Erythroblast (primary cell): Measurements from ENCODE around the gene EIF3K.

Source experiments
- DNase-seq, 2 experiments: peaks; one replicate each; lab custom pipeline; 2025; lab: John Stamatoyannopoulos, UW
- GATA1 ChIP-seq: IDR thresholded peaks from 2 replicates; pipeline ENCODE4 v1.6.1; 2011; ENCODE audit warnings: low read depth, mild to moderate bottlenecking, control low read depth, low read length, moderate library complexity
- POLR2A ChIP-seq: IDR thresholded peaks from 2 replicates; pipeline ENCODE4 v1.6.1; 2011; ENCODE audit warnings: mild to moderate bottlenecking, low read length

The EIF3K gene

GRCh38 chr19:38674388-38675171 lies 55.6 kb downstream of the EIF3K start:
- TF ChIP-seq GATA1: no peak
- TF ChIP-seq POLR2A: no peak
- no peak for DNase-seq

DNA sequence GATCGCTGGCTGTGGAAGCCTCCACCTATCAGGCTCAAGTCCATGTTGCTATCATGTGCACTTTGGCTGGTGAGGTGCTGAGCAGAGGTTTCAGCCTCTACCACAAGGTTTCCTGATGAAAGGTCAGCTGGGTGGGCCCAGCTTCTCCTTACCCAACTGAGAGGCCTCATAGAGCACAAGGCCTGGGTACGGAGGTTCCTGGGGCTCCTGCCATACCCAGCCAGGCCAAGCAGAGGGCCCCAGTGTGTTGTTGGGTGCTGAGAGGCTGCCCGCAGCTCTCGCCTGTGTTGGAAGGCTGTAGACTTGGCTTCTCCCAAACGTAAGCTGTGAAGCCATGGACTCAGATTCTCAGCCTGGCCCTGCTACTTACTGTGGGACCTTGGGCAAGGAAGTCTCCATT lies 56.6 kb downstream of the EIF3K start:
- no peak for TF ChIP-seq GATA1
- peak; percentile 61 to 75 for DNase-seq

DNA sequence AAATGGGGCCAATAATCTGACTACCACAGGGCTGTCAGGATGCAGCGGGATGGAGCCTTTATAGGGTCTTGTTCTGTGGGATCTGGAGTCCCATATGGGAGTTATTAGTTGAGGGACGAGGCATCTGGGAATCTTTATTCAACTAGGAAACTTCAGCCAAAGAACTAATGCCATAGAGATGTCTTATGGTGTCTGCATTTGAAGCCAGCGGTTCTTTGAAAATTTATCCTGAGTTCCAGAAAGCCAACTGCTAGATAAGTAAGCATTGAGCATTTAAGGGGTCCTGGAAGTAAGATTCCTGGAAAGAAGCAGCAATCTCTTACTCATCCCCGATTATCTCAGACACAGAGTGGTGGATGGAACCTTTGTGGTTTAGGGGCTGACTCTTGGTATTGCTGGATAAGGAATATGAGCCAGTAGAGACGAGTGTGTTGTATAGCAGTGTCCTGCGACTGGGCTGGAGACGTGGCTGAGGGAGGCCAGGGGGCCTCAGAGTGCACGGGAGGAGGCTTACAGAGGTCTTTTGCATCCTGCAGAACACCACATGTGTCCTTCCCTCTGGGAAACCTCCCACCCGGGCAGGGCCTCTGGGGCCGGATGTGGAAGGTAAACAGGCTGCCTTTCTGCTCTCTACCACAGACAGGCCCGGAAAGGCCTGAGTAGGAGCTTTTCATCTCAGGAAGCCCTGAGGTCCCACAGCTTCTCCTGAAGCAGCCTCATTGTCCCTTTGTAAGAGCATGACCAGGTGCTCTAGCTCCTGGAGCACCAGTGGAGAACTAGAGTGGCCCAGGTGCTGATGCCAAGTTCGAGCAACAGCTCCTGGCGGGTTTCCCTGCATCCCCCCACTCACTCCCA lies 57.3 kb downstream of the EIF3K start:
- peak; percentile 67 for TF ChIP-seq POLR2A
- no peak for TF ChIP-seq GATA1
- DNase-seq: peak; percentile 74 to 85

- TF ChIP-seq POLR2A (no peak), GATA1 (no peak)
- DNase-seq: no peak
Measured at GRCh38 chr19:38676878-38677646, 58.1 kb downstream of the EIF3K start.

DNA sequence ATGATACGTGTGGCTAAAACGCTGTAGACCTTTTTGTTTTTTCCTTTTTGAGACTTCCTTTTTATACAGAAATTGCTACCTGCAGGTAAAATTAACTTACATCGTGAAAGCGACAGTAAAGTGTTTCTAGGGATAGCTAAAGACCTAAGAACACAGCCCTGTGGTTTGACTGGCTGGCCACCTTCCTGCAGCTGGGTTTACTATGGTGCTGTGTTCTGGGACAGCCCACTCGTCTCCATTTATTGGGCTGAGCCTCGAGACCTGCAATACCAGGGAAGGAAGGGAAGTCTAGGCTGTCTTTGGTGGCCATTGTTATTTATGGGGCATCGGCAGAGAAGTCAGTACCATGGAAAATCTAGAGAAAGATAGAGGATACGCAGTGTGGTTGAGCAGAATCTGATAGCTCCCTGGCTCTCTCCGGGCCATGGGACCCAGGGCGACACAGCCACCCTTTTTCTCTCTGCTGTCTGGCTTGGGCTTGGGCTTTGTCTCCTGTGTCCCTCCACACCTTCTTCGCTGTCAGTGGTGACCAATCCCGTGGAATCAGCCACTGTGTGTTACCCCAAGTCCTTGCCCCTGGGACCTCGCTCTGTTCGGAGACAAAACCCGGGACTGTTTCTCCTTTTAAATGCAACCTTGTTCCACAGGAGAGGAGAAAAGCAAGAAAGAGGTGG lies 59.4 kb downstream of the EIF3K start:
- TF ChIP-seq POLR2A: no peak
- TF ChIP-seq GATA1: no peak
- DNase-seq: peak in 1 of 2 experiments; percentile 40

GRCh38 chr19:38678891-38679494 lies 60.0 kb downstream of the EIF3K start:
- TF ChIP-seq GATA1 (no peak), POLR2A (no peak)
- DNase-seq: no peak

DNA sequence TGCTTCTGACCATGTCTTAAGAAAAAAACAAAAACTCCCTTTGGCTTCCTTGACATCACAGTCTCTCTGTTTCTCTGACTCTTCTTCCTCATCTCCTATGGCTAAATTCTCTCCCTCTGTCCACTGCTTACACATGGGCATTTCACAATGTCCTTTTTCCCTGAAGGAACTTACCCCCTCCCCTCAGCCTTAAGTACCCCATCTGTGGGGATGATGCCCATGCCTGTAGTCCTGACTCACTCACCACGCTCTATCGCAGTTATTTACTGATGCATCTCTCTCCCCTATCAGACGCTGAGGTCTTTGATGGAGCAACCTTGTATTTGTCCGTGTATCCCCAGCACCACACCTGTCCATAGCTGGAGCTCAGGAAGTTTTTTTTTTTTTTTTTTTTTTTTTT lies 60.9 kb downstream of the EIF3K start:
- TF ChIP-seq POLR2A: no peak
- no peak for DNase-seq

DNA sequence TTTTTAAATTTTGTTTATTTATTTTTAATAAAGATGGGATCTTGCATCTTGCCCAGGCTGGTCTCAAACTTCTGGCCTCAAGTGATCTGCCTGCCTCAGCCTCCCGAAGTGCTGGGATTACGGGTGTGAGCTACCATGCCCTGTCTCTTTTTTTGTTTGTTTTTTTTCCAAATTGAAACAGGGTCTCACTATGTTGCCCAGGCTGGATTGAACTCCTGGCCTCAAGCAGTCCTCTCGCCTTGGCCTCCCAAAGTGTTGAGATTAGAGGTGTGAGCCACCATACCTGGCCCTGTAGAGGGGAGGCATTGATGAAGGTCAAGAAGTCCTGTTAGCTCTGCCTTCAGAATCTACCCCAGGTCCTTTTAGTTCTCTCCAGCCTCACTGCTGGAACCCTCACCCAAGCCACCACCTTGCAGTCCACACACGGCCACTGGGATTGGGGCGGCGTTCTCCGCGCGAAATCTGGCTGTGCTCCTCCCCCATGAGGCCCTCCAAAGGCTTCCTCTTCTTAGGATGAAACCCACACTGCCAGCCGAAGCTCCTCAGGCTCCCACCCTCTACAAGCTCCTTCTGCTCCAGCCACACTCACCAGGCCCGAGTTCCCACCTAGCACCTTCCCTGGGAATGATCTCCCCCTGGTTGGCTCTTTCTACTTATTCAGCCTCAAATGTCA lies 63.3 kb downstream of the EIF3K start:
- no peak for DNase-seq
- TF ChIP-seq GATA1 (no peak), POLR2A (no peak)

DNA sequence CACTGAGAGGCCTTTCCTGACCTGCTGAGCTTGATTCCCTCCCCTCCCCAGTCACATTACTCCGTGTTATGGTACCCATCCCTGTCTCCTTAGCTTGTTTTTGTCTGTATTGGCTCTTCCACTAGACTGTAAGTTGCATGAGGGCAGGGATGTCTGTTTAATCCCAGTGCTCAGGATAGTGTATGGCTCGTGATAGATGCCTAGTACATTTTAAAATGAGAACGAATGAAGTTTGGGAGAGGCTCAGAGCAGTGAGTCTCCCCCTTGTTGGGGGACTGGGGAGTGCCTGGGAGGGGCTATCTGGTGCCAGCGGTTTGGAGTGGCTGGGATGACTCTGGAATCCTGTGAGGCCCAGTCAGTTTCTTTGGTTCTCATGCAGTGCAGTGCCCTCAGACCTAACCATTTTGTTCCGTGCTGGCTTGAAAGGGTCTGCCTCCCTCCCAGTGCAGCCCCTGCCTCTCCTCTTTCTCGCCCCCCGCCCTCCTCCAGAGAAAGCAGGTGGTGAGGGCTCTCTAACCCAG lies 63.9 kb downstream of the EIF3K start:
- TF ChIP-seq POLR2A (no peak), GATA1 (no peak)
- DNase-seq: no peak

GRCh38 chr19:38683393-38684077 lies 64.5 kb downstream of the EIF3K start:
- TF ChIP-seq GATA1 (no peak), POLR2A (no peak)
- peak; percentile 77 to 82 for DNase-seq

GRCh38 chr19:38684078-38684861 lies 65.3 kb downstream of the EIF3K start:
- no peak for TF ChIP-seq POLR2A
- no peak for TF ChIP-seq GATA1
- peak; percentile 63 to 72 for DNase-seq
